ENCODE data around the gene ATF6. TPM values are rescaled to one million over a fixed set of nuclear protein-coding genes. Genes with fewer than 3 reads are reported as not detected.

Gene ATF6
- total and polyA plus RNA-seq, 9 of the 15 experiments (the other 6 are each of a cell fraction or from before 2014, with no cell fraction given), result 11.7 to 32.4 (median 20.4) TPM

- TF ChIP-seq MGA (IDR thresholded peaks at IDR 0.05) (peak; percentile 25; the same call in 1 of the 2 replicates), MYBL2 (IDR thresholded peaks at IDR 0.05; ENCODE audit: low read depth) (no peak), MYBL2 (CRISPR knock-in tag; IDR thresholded peaks at IDR 0.05; ENCODE audit: borderline replicate concordance) (no peak), SNRNP70 (optimal IDR thresholded peaks at IDR 0.05; ENCODE audit: low read depth, low read length) (no peak), GTF2F1 (IDR thresholded peaks at IDR 0.05; ENCODE audit: low read depth, low read length) (no peak), BRF2 (IDR thresholded peaks at IDR 0.05; ENCODE audit: borderline replicate concordance, insufficient read depth, insufficient read length) (no peak), ZNF639 (CRISPR knock-in tag; conservative IDR thresholded peaks at IDR 0.05 in 1 of 2, IDR thresholded peaks at IDR 0.05 in 1 of 2) (no peak), ZNF143 (CRISPR knock-in tag; IDR thresholded peaks at IDR 0.05) (no peak), ZNF174 (CRISPR knock-in tag; IDR thresholded peaks at IDR 0.05) (no peak), HDAC1 (IDR thresholded peaks at IDR 0.05) (no peak), BRD4 (IDR thresholded peaks at IDR 0.05) (no peak), MAZ (CRISPR knock-in tag; conservative IDR thresholded peaks at IDR 0.05 in 1 of 2, IDR thresholded peaks at IDR 0.05 in 1 of 2) (no peak)
These were observed 42.5 kb upstream of the ATF6 start (continued) for GRCh38 chr1:161723459-161724141.
